OCI-LY1 (cell line): Measurements from ENCODE around the gene CCT8.

Experiments used
- EZH2 ChIP-seq: fragments of 200-600 bp; sonication (generic), shearing (Covaris generic); IDR thresholded peaks from 2 replicates; pipeline ENCODE4 v1.8.0; 2017; ENCODE audit warnings: borderline replicate concordance, mixed run types, mild to moderate bottlenecking, antibody characterized with exemption, low read length, moderate library complexity, mixed read lengths
- TF ChIP-seq, protein P1 (sequence below): fragments of 200-600 bp; sonication (generic), shearing (Covaris generic); IDR thresholded peaks from 2 replicates; pipeline ENCODE4 v1.5.1; 2017; ENCODE audit warnings: mild to moderate bottlenecking, antibody characterized with exemption, low read length, moderate library complexity, mixed read lengths

DNA sequence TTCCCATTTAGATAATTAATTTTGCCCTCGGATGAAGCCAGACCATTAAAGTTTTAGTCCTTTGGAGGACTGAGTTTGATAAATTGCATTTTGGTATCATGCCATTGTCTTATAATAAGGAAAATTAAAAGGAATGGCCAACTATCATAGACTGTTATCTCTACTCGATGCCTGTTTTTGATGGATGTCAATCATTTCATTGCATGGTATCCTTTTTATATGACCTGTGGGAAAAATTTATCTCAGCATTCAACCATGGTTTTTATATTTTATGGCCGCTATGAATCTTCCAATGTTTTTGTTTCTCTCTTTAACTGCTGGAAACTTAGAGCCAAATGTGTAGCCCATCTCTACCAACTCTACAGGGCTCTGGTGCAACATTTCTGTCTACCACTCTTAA lies 9.9 kb upstream of the CCT8 start:
- TF ChIP-seq, protein P1, sequence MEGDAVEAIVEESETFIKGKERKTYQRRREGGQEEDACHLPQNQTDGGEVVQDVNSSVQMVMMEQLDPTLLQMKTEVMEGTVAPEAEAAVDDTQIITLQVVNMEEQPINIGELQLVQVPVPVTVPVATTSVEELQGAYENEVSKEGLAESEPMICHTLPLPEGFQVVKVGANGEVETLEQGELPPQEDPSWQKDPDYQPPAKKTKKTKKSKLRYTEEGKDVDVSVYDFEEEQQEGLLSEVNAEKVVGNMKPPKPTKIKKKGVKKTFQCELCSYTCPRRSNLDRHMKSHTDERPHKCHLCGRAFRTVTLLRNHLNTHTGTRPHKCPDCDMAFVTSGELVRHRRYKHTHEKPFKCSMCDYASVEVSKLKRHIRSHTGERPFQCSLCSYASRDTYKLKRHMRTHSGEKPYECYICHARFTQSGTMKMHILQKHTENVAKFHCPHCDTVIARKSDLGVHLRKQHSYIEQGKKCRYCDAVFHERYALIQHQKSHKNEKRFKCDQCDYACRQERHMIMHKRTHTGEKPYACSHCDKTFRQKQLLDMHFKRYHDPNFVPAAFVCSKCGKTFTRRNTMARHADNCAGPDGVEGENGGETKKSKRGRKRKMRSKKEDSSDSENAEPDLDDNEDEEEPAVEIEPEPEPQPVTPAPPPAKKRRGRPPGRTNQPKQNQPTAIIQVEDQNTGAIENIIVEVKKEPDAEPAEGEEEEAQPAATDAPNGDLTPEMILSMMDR, result no peak
- TF ChIP-seq EZH2, result no peak
